MCF 10A (cell line): Measurements from ENCODE around the gene FAP. TPM values are rescaled to one million over a fixed set of nuclear protein-coding genes. Genes with fewer than 3 reads are reported as not detected.
A peak's percentile ranks its signal among the peaks of the same experiment; 100 is the strongest.

Experiments used
- BruUV-seq: library from RNA; stranded (reverse); fragments of 400-500 nt; replicated peaks from 2 replicates; lab custom pipeline; 2021; lab: Mats Ljungman, UMichigan
- CTCF ChIA-PET: fragments of 300-600 bp; sonication (Branson Sonifier 250); formaldehyde crosslinking; extraction: SDS; loops from one replicate; lab custom pipeline; 2021; ENCODE audit warnings: antibody characterized with exemption, inconsistent platforms; lab: Yijun Ruan, JAX
- POLR2A ChIA-PET: fragments of 300-600, 350-650 bp; sonication (Branson Sonifier 250); formaldehyde crosslinking; extraction: SDS; loops from one replicate; lab custom pipeline; 2020; ENCODE audit warnings: antibody characterized with exemption, inconsistent platforms; lab: Yijun Ruan, JAX
- DNase-seq: peaks from one replicate; pipeline ENCODE4 v3.0.0-alpha.2; 2018; ENCODE audit not compliant: unreplicated experiment
- H3K27ac Mint-ChIP-seq: one replicate; pipeline ENCODE4 v1.8.0; 2022; ENCODE audit warnings: mild to moderate bottlenecking, low read depth, mixed read lengths; ENCODE audit not compliant: unreplicated experiment
- H3K27me3 Mint-ChIP-seq: one replicate; pipeline ENCODE4 v1.8.0; 2022; ENCODE audit warnings: mixed read lengths; ENCODE audit not compliant: insufficient read depth, unreplicated experiment
- H3K36me3 Mint-ChIP-seq: one replicate; pipeline ENCODE4 v1.8.0; 2022; ENCODE audit warnings: mild to moderate bottlenecking, moderate library complexity, mixed read lengths; ENCODE audit not compliant: insufficient read depth, unreplicated experiment
- H3K4me1 Mint-ChIP-seq: one replicate; pipeline ENCODE4 v1.8.0; 2022; ENCODE audit warnings: mixed read lengths; ENCODE audit not compliant: insufficient read depth, unreplicated experiment
- H3K4me3 Mint-ChIP-seq: one replicate; pipeline ENCODE4 v1.8.0; 2022; ENCODE audit warnings: mild to moderate bottlenecking, moderate library complexity, mixed read lengths; ENCODE audit not compliant: unreplicated experiment
- H3K9me3 Mint-ChIP-seq: one replicate; pipeline ENCODE4 v1.8.0; 2022; ENCODE audit warnings: mixed read lengths; ENCODE audit not compliant: unreplicated experiment
- CTCF ChIP-seq: fragments of 200-600 bp; IDR thresholded peaks from one replicate; pipeline ENCODE4 v1.8.0; 2022; ENCODE audit warnings: antibody characterized with exemption, mild to moderate bottlenecking; ENCODE audit not compliant: unreplicated experiment
- intact Hi-C: fragments of 100-400 bp; cut with micrococcal nuclease; formaldehyde crosslinking; loops from 2 replicates; pipeline ENCODE4 v1.14.1; 2022
- total RNA-seq: library from RNA; stranded (reverse); gene quantifications from 2 replicates; pipeline ENCODE4 v1.2.3, GENCODE V29; 2022

The FAP gene
- total RNA-seq, 1 experiment from 2014 or later = 12.1 TPM

- Mint-ChIP-seq H3K27me3 (peaks cover 25% of the 10 kb centered on the region), H3K27ac (no peak overlapping the region), H3K4me1 (no peaks in the 10 kb centered on the region), H3K36me3 (no peaks in the 10 kb centered on the region), H3K4me3 (no peak overlapping the region), H3K9me3 (no peaks in the 10 kb centered on the region)
- BruUV-seq = no TSS peak
- DNase-seq = no peak
- intact Hi-C loops = no loop called here
- POLR2A ChIA-PET = no interaction called here
- CTCF ChIA-PET = interaction anchor here (1.2 kb wide), 1 partner anchor 82 kb away, joined by 3 read pairs; no protein-coding TSS in a partner anchor
- no peak for TF ChIP-seq CTCF
These were observed 104.9 kb downstream of the FAP start for GRCh38 chr2:162138310-162138709.

- Mint-ChIP-seq H3K9me3 (no peaks in the 10 kb centered on the region), H3K4me1 (no peaks in the 10 kb centered on the region), H3K27me3 (peaks cover 47% of the 10 kb centered on the region), H3K4me3 (no peak overlapping the region), H3K36me3 (no peaks in the 10 kb centered on the region), H3K27ac (no peak overlapping the region)
- DNase-seq = no peak
- intact Hi-C loops = no loop called here
- no peak for TF ChIP-seq CTCF
- no TSS peak for BruUV-seq
- POLR2A ChIA-PET = interaction anchor here (0.7 to 1.0 kb wide), 2 partner anchors 10 to 17 kb away, joined by 3 read pairs; no protein-coding TSS in a partner anchor
- CTCF ChIA-PET = interaction anchor here (1.0 to 5.0 kb wide), 13 partner anchors 13 to 540 kb away, joined by 3 to 51 read pairs (median 4); no protein-coding TSS in a partner anchor
These were observed 115.8 kb downstream of the FAP start for GRCh38 chr2:162127422-162127821.

GRCh38 chr2:162126527-162126926, 116.7 kb downstream of the FAP start:
- H3K4me1 Mint-ChIP-seq = no peaks in the 10 kb centered on the region
- H3K27me3 Mint-ChIP-seq = peaks cover 47% of the 10 kb centered on the region
- H3K27ac Mint-ChIP-seq = peak overlapping the region; percentile 49
- no peak for DNase-seq
- no peak for TF ChIP-seq CTCF
- POLR2A ChIA-PET = interaction anchor here (0.8 to 1.1 kb wide), 3 partner anchors 14 to 174 kb away, joined by 3 to 4 read pairs (median 3); no protein-coding TSS in a partner anchor
- CTCF ChIA-PET = interaction anchor here (0.7 to 5.0 kb wide), 13 partner anchors 14 to 539 kb away, joined by 3 to 51 read pairs (median 4); no protein-coding TSS in a partner anchor
- H3K4me3 Mint-ChIP-seq = no peak overlapping the region
- no peaks in the 10 kb centered on the region for H3K9me3 Mint-ChIP-seq
- BruUV-seq = no TSS peak
- intact Hi-C loops = no loop called here
- H3K36me3 Mint-ChIP-seq = no peaks in the 10 kb centered on the region

GRCh38 chr2:162126111-162126519, 117.1 kb downstream of the FAP start:
- TF ChIP-seq CTCF = no peak
- Mint-ChIP-seq H3K4me1 (no peaks in the 10 kb centered on the region), H3K27me3 (peaks cover 47% of the 10 kb centered on the region), H3K36me3 (no peaks in the 10 kb centered on the region), H3K27ac (no peak overlapping the region), H3K4me3 (no peak overlapping the region), H3K9me3 (no peaks in the 10 kb centered on the region)
- intact Hi-C loops = no loop called here
- BruUV-seq = no TSS peak
- ChIA-PET POLR2A (interaction anchor here (0.8 to 1.7 kb wide), 4 partner anchors 13 to 173 kb away, joined by 3 to 5 read pairs (median 4); no protein-coding TSS in a partner anchor), CTCF (interaction anchor here (0.6 to 5.0 kb wide), 14 partner anchors 27 to 903 kb away, joined by 3 to 51 read pairs (median 4); no protein-coding TSS in a partner anchor)
- no peak for DNase-seq
